DND-41 (cell line): Measurements from ENCODE around the gene EFNB2.

Experiments used
- EZH2 ChIP-seq: IDR thresholded peaks from 3 replicates; pipeline ENCODE4 v1.6.1; 2012; ENCODE audit warnings: borderline replicate concordance, low read depth, mild to moderate bottlenecking, moderate library complexity, low read length, inconsistent platforms; ENCODE audit not compliant: severe bottlenecking
- TF ChIP-seq, protein P1 (sequence below): IDR thresholded peaks from 2 replicates; pipeline ENCODE4 v1.5.1; 2012; ENCODE audit warnings: borderline replicate concordance, low read length, moderate library complexity, mild to moderate bottlenecking; ENCODE audit not compliant: poor library complexity, severe bottlenecking; ENCODE audit errors: extremely low read depth

DNA sequence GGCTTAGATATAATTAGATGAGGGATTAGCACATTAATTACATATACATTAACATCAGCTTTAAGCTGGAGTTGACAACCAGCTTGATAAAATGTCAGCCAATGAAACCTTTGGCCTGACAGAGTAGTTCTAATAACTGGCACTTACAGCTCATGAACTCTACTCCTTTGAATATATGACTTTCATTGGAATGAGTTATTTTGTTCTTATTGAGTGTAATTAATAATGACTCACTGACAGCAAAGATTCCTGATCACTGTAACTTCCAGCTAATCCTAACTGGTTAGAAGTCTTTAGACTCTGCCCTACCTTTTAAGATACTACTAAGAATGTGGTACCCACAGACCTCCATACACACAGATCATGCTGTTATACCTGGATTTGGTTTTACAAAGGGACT, 41.0 kb downstream of the EFNB2 start:
- TF ChIP-seq, protein P1, sequence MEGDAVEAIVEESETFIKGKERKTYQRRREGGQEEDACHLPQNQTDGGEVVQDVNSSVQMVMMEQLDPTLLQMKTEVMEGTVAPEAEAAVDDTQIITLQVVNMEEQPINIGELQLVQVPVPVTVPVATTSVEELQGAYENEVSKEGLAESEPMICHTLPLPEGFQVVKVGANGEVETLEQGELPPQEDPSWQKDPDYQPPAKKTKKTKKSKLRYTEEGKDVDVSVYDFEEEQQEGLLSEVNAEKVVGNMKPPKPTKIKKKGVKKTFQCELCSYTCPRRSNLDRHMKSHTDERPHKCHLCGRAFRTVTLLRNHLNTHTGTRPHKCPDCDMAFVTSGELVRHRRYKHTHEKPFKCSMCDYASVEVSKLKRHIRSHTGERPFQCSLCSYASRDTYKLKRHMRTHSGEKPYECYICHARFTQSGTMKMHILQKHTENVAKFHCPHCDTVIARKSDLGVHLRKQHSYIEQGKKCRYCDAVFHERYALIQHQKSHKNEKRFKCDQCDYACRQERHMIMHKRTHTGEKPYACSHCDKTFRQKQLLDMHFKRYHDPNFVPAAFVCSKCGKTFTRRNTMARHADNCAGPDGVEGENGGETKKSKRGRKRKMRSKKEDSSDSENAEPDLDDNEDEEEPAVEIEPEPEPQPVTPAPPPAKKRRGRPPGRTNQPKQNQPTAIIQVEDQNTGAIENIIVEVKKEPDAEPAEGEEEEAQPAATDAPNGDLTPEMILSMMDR, result no peak
- no peak for TF ChIP-seq EZH2
